Keratinocyte (primary cell): ENCODE data around the gene CLSTN2. TPM values are rescaled to one million over a fixed set of nuclear protein-coding genes. Genes with fewer than 3 reads are reported as not detected.

Source experiments
- DNase-seq: peaks from one replicate; pipeline ENCODE4 v3.0.0-alpha.2; 2011; ENCODE audit warnings: low read depth, missing footprints, low spot score
- FAIRE-seq: peaks from 2 replicates; lab custom pipeline; 2011; peaks lifted over from hg19 to GRCh38; lab: Jason Lieb, UNC
- H2AFZ ChIP-seq: 2 replicates; pipeline ENCODE4 v1.6.0; 2012; ENCODE audit warnings: low read length, control low read depth, inconsistent platforms; ENCODE audit not compliant: control insufficient read depth
- H3K27ac ChIP-seq: 2 replicates; pipeline ENCODE4 v1.5.1; 2011; ENCODE audit warnings: low read length; ENCODE audit not compliant: control insufficient read depth, insufficient read depth
- H3K27me3 ChIP-seq: 3 replicates; pipeline ENCODE4 v1.6.0; 2011; ENCODE audit warnings: low read length; ENCODE audit not compliant: control insufficient read depth, insufficient read depth; ENCODE audit errors: extremely low read depth
- H3K36me3 ChIP-seq, 2 experiments: 2 replicates in 1 of 2; 3 replicates in 1 of 2; pipeline ENCODE4 v1.5.1; 2011; ENCODE audit warnings: low read length in 2 of 2, mild to moderate bottlenecking in 1 of 2; ENCODE audit not compliant: control insufficient read depth in 2 of 2, insufficient read depth in 2 of 2; ENCODE audit errors: extremely low read depth in 1 of 2
- H3K4me1 ChIP-seq: 3 replicates; pipeline ENCODE4 v1.5.1; 2011; ENCODE audit warnings: low read length; ENCODE audit not compliant: control insufficient read depth, insufficient read depth; ENCODE audit errors: extremely low read depth
- H3K4me2 ChIP-seq: 3 replicates; pipeline ENCODE4 v1.6.0; 2011; ENCODE audit warnings: low read depth, low read length; ENCODE audit not compliant: control insufficient read depth, insufficient read depth; ENCODE audit errors: extremely low read depth
- H3K4me3 ChIP-seq, 3 experiments: fragments of 200-600 bp in 1 of 3; sonication (generic) in 1 of 3; 2 replicates in 2 of 3; 3 replicates in 1 of 3; pipeline ENCODE4 v1.5.1; 2011 to 2016; ENCODE audit warnings: low read length in 3 of 3, mild to moderate bottlenecking in 3 of 3, control low read depth in 2 of 3, inconsistent platforms in 1 of 3, low read depth in 1 of 3, mixed read lengths in 1 of 3, mixed run types in 1 of 3, moderate library complexity in 1 of 3; ENCODE audit not compliant: control insufficient read depth in 2 of 3, insufficient read depth in 2 of 3; ENCODE audit errors: extremely low read depth in 1 of 3
- H3K79me2 ChIP-seq: 2 replicates; pipeline ENCODE4 v1.6.0; 2012; ENCODE audit warnings: low read length; ENCODE audit not compliant: control insufficient read depth, insufficient read depth
- H3K9ac ChIP-seq: 3 replicates; pipeline ENCODE4 v1.6.0; 2011; ENCODE audit warnings: low read length; ENCODE audit not compliant: control insufficient read depth, insufficient read depth; ENCODE audit errors: extremely low read depth
- H3K9me1 ChIP-seq: 3 replicates; pipeline ENCODE4 v1.6.0; 2011; ENCODE audit warnings: low read length; ENCODE audit not compliant: control insufficient read depth, insufficient read depth; ENCODE audit errors: extremely low read depth
- H3K9me3 ChIP-seq: 2 replicates; pipeline ENCODE4 v1.5.1; 2012; ENCODE audit warnings: low read depth, low read length; ENCODE audit not compliant: control insufficient read depth
- H4K20me1 ChIP-seq: 3 replicates; pipeline ENCODE4 v1.6.0; 2011; ENCODE audit warnings: low read length; ENCODE audit not compliant: control insufficient read depth, insufficient read depth; ENCODE audit errors: extremely low read depth
- CTCF ChIP-seq, 3 experiments: IDR thresholded peaks in 1 of 3; conservative IDR thresholded peaks in 1 of 3; optimal IDR thresholded peaks in 1 of 3; 2 replicates in 2 of 3; 3 replicates in 1 of 3; pipeline versions ENCODE3 to v1.5.1; 2011; ENCODE audit warnings: low read length in 3 of 3, mild to moderate bottlenecking in 3 of 3, moderate library complexity in 2 of 3, control low read depth in 1 of 3, inconsistent platforms in 1 of 3; ENCODE audit not compliant: insufficient read depth in 2 of 3; ENCODE audit errors: extremely low read depth in 1 of 3
- EZH2 ChIP-seq: IDR thresholded peaks from one replicate; pipeline ENCODE4 v1.6.1; 2012; ENCODE audit warnings: inconsistent platforms, mild to moderate bottlenecking, low read length, moderate library complexity
- dilution Hi-C: fragments of 300-500 bp; cut with MboI; formaldehyde crosslinking; loops from one replicate; pipeline ENCODE4 v1.7.0; 2020; ENCODE audit warnings: low sequenced_read_pairs; ENCODE audit not compliant: extremely low pct_ligation_motif_present
- polyA plus RNA-seq, 5 experiments: library from polyadenylated mRNA; depleted of rRNA in 3 of 5; stranded (reverse) in 3 of 5; stranded (forward) in 1 of 5; unstranded in 1 of 5; fragments of >200 nt; gene quantifications; 1 replicate in 1 of 5; 2 replicates in 3 of 5; 3 replicates in 1 of 5; pipeline versions ENCODE4 v1.2.1 to v1.2.3, GENCODE V29; 2011 to 2012; ENCODE audit warnings: missing spikeins in 2 of 5, low read depth in 1 of 5, low replicate concordance in 1 of 5

Gene CLSTN2
- polyA plus RNA-seq, 1 donor (not counting 4 experiments of a cell fraction or from before 2014, with no cell fraction given): 0.09 TPM

GRCh38 chr3:140323561-140323960, 388.6 kb downstream of the CLSTN2 start:
- FAIRE-seq: no peak

GRCh38 chr3:140332131-140332530, 397.1 kb downstream of the CLSTN2 start:
- DNase-seq: no peak
- no peak overlapping the region for H3K27ac ChIP-seq
- no peak overlapping the region for H3K4me3 ChIP-seq
- H3K36me3 ChIP-seq: no peaks in the 10 kb centered on the region
- H3K9me3 ChIP-seq: no peaks in the 10 kb centered on the region
- H3K4me1 ChIP-seq: no peaks in the 10 kb centered on the region
- no peaks in the 10 kb centered on the region for H4K20me1 ChIP-seq
- no peak overlapping the region for H2AFZ ChIP-seq
- TF ChIP-seq EZH2: no peak
- no peak for TF ChIP-seq CTCF (optimal IDR thresholded peaks at IDR 0.05 in 1 of 3, IDR thresholded peaks at IDR 0.05 in 1 of 3, conservative IDR thresholded peaks at IDR 0.05 in 1 of 3; ENCODE audit: extremely low read depth in 1 of 3, insufficient read depth in 2 of 3, low read length in 3 of 3)
- no peak overlapping the region for H3K4me2 ChIP-seq
- no peak overlapping the region for H3K9ac ChIP-seq
- H3K79me2 ChIP-seq: no peaks in the 10 kb centered on the region
- dilution Hi-C loops: no loop called here
- FAIRE-seq: no peak
- H3K9me1 ChIP-seq: no peaks in the 10 kb centered on the region
- peaks cover 5% of the 10 kb centered on the region for H3K27me3 ChIP-seq

More at GRCh38 chr3:140323561-140323960, 388.6 kb downstream of the CLSTN2 start:
- no peak overlapping the region for H3K9ac ChIP-seq
- no peak overlapping the region for H3K4me2 ChIP-seq
- no peaks in the 10 kb centered on the region for H3K79me2 ChIP-seq
- TF ChIP-seq EZH2: no peak
- no peak for TF ChIP-seq CTCF (optimal IDR thresholded peaks at IDR 0.05 in 1 of 3, IDR thresholded peaks at IDR 0.05 in 1 of 3, conservative IDR thresholded peaks at IDR 0.05 in 1 of 3; ENCODE audit: extremely low read depth in 1 of 3, insufficient read depth in 2 of 3, low read length in 3 of 3)
- no peak overlapping the region for H3K4me3 ChIP-seq
- H3K36me3 ChIP-seq: no peaks in the 10 kb centered on the region
- dilution Hi-C loops: no loop called here
- no peaks in the 10 kb centered on the region for H3K9me1 ChIP-seq
- H3K27ac ChIP-seq: no peak overlapping the region
- H3K4me1 ChIP-seq: no peaks in the 10 kb centered on the region
- DNase-seq: no peak
- H2AFZ ChIP-seq: no peak overlapping the region
- H4K20me1 ChIP-seq: no peaks in the 10 kb centered on the region
- no peaks in the 10 kb centered on the region for H3K9me3 ChIP-seq
- peaks cover 3% of the 10 kb centered on the region for H3K27me3 ChIP-seq
